ENCODE measurements around the gene DCAF15. TPM values are rescaled to one million over a fixed set of nuclear protein-coding genes. Genes with fewer than 3 reads are reported as not detected.

The DCAF15 gene
- total RNA-seq, 1 experiment from 2014 or later = 43.0 TPM

- H3K36me3 ChIP-seq (ENCODE audit: control insufficient read depth, insufficient read depth, low read length) = no peaks in the 10 kb centered on the region
- no TSS peak for BruUV-seq (replicated peaks)
- no peak within 1 kb of the TSS for H3K27ac Mint-ChIP-seq (ENCODE audit: unreplicated experiment)
- POLR2A ChIA-PET = no interaction called here
- H3K9me3 ChIP-seq = no peaks in the 10 kb centered on the region
- CTCF ChIA-PET = interaction anchor here (0.5 to 0.7 kb wide), 2 partner anchors 66 to 138 kb away, joined by 3 read pairs; no protein-coding TSS in a partner anchor
- H3K27me3 ChIP-seq (replicated peaks; ENCODE audit: control insufficient read depth, insufficient read depth, low read length) = no peaks in the 10 kb centered on the region
- no peaks in the 10 kb centered on the region for H3K36me3 Mint-ChIP-seq (ENCODE audit: insufficient read depth, unreplicated experiment)
- H3K4me3 ChIP-seq (ENCODE audit: low read depth, low read length) = no peak within 1 kb of the TSS
- H3K9me3 Mint-ChIP-seq (ENCODE audit: unreplicated experiment) = no peaks in the 10 kb centered on the region
- intact Hi-C loops (cut with micrococcal nuclease; ENCODE audit: unreplicated experiment) = no loop called here
- no peaks in the 10 kb centered on the region for H3K4me1 ChIP-seq
- no peak for DNase-seq
- no peaks in the 10 kb centered on the region for H3K27me3 Mint-ChIP-seq (ENCODE audit: insufficient read depth, unreplicated experiment)
- no peaks in the 10 kb centered on the region for H3K4me1 Mint-ChIP-seq (ENCODE audit: low read depth, unreplicated experiment)
- no peak for TF ChIP-seq CTCF (IDR thresholded peaks at IDR 0.05; ENCODE audit: insufficient read depth in 1 of 2, low read depth in 1 of 2, low read length in 1 of 2, severe bottlenecking in 1 of 2, unreplicated experiment in 1 of 2)
- H3K4me3 Mint-ChIP-seq (ENCODE audit: unreplicated experiment) = no peak within 1 kb of the TSS
Observed at GRCh38 chr19:13938301-13939064, 13.8 kb upstream of the DCAF15 start, which contains the start of gene PODNL1. PODNL1 (minus strand) TSS chr19:13938417; CDS start chr19:13938181, 236 bp downstream.

- no peaks in the 10 kb centered on the region for H3K27me3 ChIP-seq (replicated peaks; ENCODE audit: control insufficient read depth, insufficient read depth, low read length)
- no peak for DNase-seq
- no peak overlapping the region for H3K4me3 Mint-ChIP-seq (ENCODE audit: unreplicated experiment)
- no peaks in the 10 kb centered on the region for H3K36me3 Mint-ChIP-seq (ENCODE audit: insufficient read depth, unreplicated experiment)
- H3K36me3 ChIP-seq (ENCODE audit: control insufficient read depth, insufficient read depth, low read length) = no peaks in the 10 kb centered on the region
- POLR2A ChIA-PET = no interaction called here
- H3K4me3 ChIP-seq (ENCODE audit: low read depth, low read length) = no peak overlapping the region
- no peaks in the 10 kb centered on the region for H3K4me1 ChIP-seq
- CTCF ChIA-PET = no interaction called here
- no peaks in the 10 kb centered on the region for H3K9me3 Mint-ChIP-seq (ENCODE audit: unreplicated experiment)
- TF ChIP-seq CTCF (IDR thresholded peaks at IDR 0.05; ENCODE audit: insufficient read depth in 1 of 2, low read depth in 1 of 2, low read length in 1 of 2, severe bottlenecking in 1 of 2, unreplicated experiment in 1 of 2) = no peak
- intact Hi-C loops (cut with micrococcal nuclease; ENCODE audit: unreplicated experiment) = no loop called here
- H3K4me1 Mint-ChIP-seq (ENCODE audit: low read depth, unreplicated experiment) = no peaks in the 10 kb centered on the region
- no TSS peak for BruUV-seq (replicated peaks)
- H3K27ac Mint-ChIP-seq (ENCODE audit: unreplicated experiment) = no peak overlapping the region
- no peaks in the 10 kb centered on the region for H3K27me3 Mint-ChIP-seq (ENCODE audit: insufficient read depth, unreplicated experiment)
- H3K9me3 ChIP-seq = no peaks in the 10 kb centered on the region
Observed at GRCh38 chr19:13942023-13942684, 10.2 kb upstream of the DCAF15 start.

GRCh38 chr19:13946414-13946813 is 5.9 kb upstream of the DCAF15 start:
- ChIA-PET POLR2A (no interaction called here), CTCF (no interaction called here)
- Histone ChIP-seq H3K4me3 (ENCODE audit: low read depth, low read length) (no peak overlapping the region), H3K9me3 (no peaks in the 10 kb centered on the region), H3K36me3 (ENCODE audit: control insufficient read depth, insufficient read depth, low read length) (no peaks in the 10 kb centered on the region), H3K4me1 (no peaks in the 10 kb centered on the region), H3K27me3 (replicated peaks; ENCODE audit: control insufficient read depth, insufficient read depth, low read length) (no peaks in the 10 kb centered on the region)
- no TSS peak for BruUV-seq (replicated peaks)
- DNase-seq = no peak
- Mint-ChIP-seq H3K36me3 (ENCODE audit: insufficient read depth, unreplicated experiment) (no peaks in the 10 kb centered on the region), H3K27ac (ENCODE audit: unreplicated experiment) (no peak overlapping the region), H3K4me3 (ENCODE audit: unreplicated experiment) (no peak overlapping the region), H3K4me1 (ENCODE audit: low read depth, unreplicated experiment) (no peaks in the 10 kb centered on the region), H3K9me3 (ENCODE audit: unreplicated experiment) (no peaks in the 10 kb centered on the region), H3K27me3 (ENCODE audit: insufficient read depth, unreplicated experiment) (no peaks in the 10 kb centered on the region)
- intact Hi-C loops (cut with micrococcal nuclease; ENCODE audit: unreplicated experiment) = no loop called here
- TF ChIP-seq CTCF (IDR thresholded peaks at IDR 0.05; ENCODE audit: insufficient read depth in 1 of 2, low read depth in 1 of 2, low read length in 1 of 2, severe bottlenecking in 1 of 2, unreplicated experiment in 1 of 2) = no peak

Measured in Caco-2 (cell line).